Mesenchymal stem cell (in vitro differentiated cells and primary cell): ENCODE results near the gene PHIP.
A peak's percentile ranks its signal among the peaks of the same experiment; 100 is the strongest.

Experiments used
- DNase-seq: peaks from one replicate; pipeline ENCODE4 v3.0.0-alpha.2; 2013
- H2AFZ ChIP-seq: one replicate; pipeline ENCODE4 v1.6.1; 2013; ENCODE audit warnings: low read depth, mild to moderate bottlenecking, control low read depth, inconsistent platforms, low read length, moderate library complexity
- H2AK5ac ChIP-seq: 2 replicates; pipeline ENCODE4 v1.6.1; 2013; ENCODE audit warnings: low read length, moderate library complexity, mild to moderate bottlenecking, inconsistent platforms; ENCODE audit not compliant: severe bottlenecking
- H2BK120ac ChIP-seq: one replicate; pipeline ENCODE4 v1.6.1; 2013; ENCODE audit warnings: low read depth, mild to moderate bottlenecking, inconsistent platforms, low read length, moderate library complexity
- H2BK12ac ChIP-seq, 2 experiments: one replicate each; pipeline ENCODE4 v1.6.1; 2013; ENCODE audit warnings: inconsistent platforms in 2 of 2, low read length in 2 of 2, mild to moderate bottlenecking in 2 of 2, moderate library complexity in 2 of 2, control low read depth in 1 of 2
- H2BK15ac ChIP-seq: one replicate; pipeline ENCODE4 v1.6.1; 2013; ENCODE audit warnings: mild to moderate bottlenecking, low read depth, inconsistent platforms; ENCODE audit not compliant: poor library complexity, severe bottlenecking
- H2BK5ac ChIP-seq: 2 replicates; pipeline ENCODE4 v1.6.1; 2013; ENCODE audit warnings: low read depth, mild to moderate bottlenecking, low read length, control low read depth, inconsistent platforms; ENCODE audit not compliant: poor library complexity, severe bottlenecking
- H3K14ac ChIP-seq, 2 experiments: one replicate each; pipeline ENCODE4 v1.6.1; 2013; ENCODE audit warnings: inconsistent platforms in 2 of 2, low read length in 2 of 2, control low read depth in 1 of 2, mild to moderate bottlenecking in 1 of 2, moderate library complexity in 1 of 2
- H3K18ac ChIP-seq, 2 experiments: one replicate each; pipeline ENCODE4 v1.6.1; 2013; ENCODE audit warnings: inconsistent platforms in 2 of 2, low read length in 2 of 2, control low read depth in 1 of 2, low read depth in 1 of 2, mild to moderate bottlenecking in 1 of 2
- H3K23ac ChIP-seq, 2 experiments: one replicate each; pipeline ENCODE4 v1.6.1; 2013; ENCODE audit warnings: inconsistent platforms in 2 of 2, low read length in 2 of 2, mild to moderate bottlenecking in 2 of 2, moderate library complexity in 2 of 2, control low read depth in 1 of 2
- H3K27ac ChIP-seq: 2 replicates; pipeline ENCODE4 v1.5.1; 2013; ENCODE audit warnings: mild to moderate bottlenecking, moderate library complexity, low read length, control low read depth, inconsistent platforms; ENCODE audit not compliant: poor library complexity, severe bottlenecking
- H3K27me3 ChIP-seq, 2 experiments: 2 replicates each; pipeline versions ENCODE4 v1.6.1 to v1.7.0; 2013; ENCODE audit warnings: low read length in 2 of 2, mild to moderate bottlenecking in 2 of 2, moderate library complexity in 2 of 2, control low read depth in 1 of 2, inconsistent platforms in 1 of 2; ENCODE audit not compliant: control insufficient read depth in 1 of 2, insufficient read depth in 1 of 2
- H3K36me3 ChIP-seq, 2 experiments: 2 replicates each; pipeline versions ENCODE4 v1.6.1 to v1.7.0; 2013; ENCODE audit warnings: low read length in 2 of 2, control low read depth in 1 of 2, inconsistent platforms in 1 of 2, low read depth in 1 of 2, mild to moderate bottlenecking in 1 of 2; ENCODE audit not compliant: insufficient read depth in 2 of 2, control insufficient read depth in 1 of 2
- H3K4ac ChIP-seq, 2 experiments: one replicate each; pipeline ENCODE4 v1.6.1; 2013; ENCODE audit warnings: inconsistent platforms in 2 of 2, low read length in 2 of 2, mild to moderate bottlenecking in 2 of 2, moderate library complexity in 2 of 2, control low read depth in 1 of 2, low read depth in 1 of 2
- H3K4me1 ChIP-seq: 2 replicates; pipeline ENCODE4 v1.6.1; 2013; ENCODE audit warnings: low read depth, low read length, control low read depth; ENCODE audit not compliant: control insufficient read depth, insufficient read depth
- H3K4me2 ChIP-seq: 2 replicates; pipeline ENCODE4 v1.6.1; 2013; ENCODE audit warnings: low read length, mild to moderate bottlenecking, inconsistent platforms; ENCODE audit not compliant: poor library complexity, severe bottlenecking
- H3K4me3 ChIP-seq, 2 experiments: 2 replicates each; pipeline versions ENCODE4 v1.5.1 to v1.7.0; 2013; ENCODE audit warnings: low read length in 2 of 2, mild to moderate bottlenecking in 2 of 2, control low read depth in 1 of 2, low read depth in 1 of 2; ENCODE audit not compliant: insufficient read depth in 1 of 2
- H3K79me1 ChIP-seq: replicated peaks from 2 replicates; pipeline ENCODE4 v1.6.1; 2013; ENCODE audit warnings: mild to moderate bottlenecking, control low read depth, low read length, inconsistent platforms; ENCODE audit not compliant: poor library complexity, severe bottlenecking
- H3K9ac ChIP-seq: 2 replicates; pipeline ENCODE4 v1.7.0; 2013; ENCODE audit warnings: mild to moderate bottlenecking, low read length, moderate library complexity
- H3K9me3 ChIP-seq: 2 replicates; pipeline ENCODE4 v1.7.0; 2013; ENCODE audit warnings: mild to moderate bottlenecking, low read length; ENCODE audit not compliant: control insufficient read depth
- H4K8ac ChIP-seq: one replicate; pipeline ENCODE4 v1.6.1; 2013; ENCODE audit warnings: inconsistent platforms, mild to moderate bottlenecking, low read length, moderate library complexity
- H4K91ac ChIP-seq: one replicate; pipeline ENCODE4 v1.6.1; 2013; ENCODE audit warnings: mild to moderate bottlenecking, low read length, inconsistent platforms
- WGBS: methylation state at CpG from one replicate; pipeline ENCODE4 v1.1.7; 2013; ENCODE audit warnings: mixed read lengths; 5-methylcytosine and 5-hydroxymethylcytosine counted together

PHIP gene

DNA sequence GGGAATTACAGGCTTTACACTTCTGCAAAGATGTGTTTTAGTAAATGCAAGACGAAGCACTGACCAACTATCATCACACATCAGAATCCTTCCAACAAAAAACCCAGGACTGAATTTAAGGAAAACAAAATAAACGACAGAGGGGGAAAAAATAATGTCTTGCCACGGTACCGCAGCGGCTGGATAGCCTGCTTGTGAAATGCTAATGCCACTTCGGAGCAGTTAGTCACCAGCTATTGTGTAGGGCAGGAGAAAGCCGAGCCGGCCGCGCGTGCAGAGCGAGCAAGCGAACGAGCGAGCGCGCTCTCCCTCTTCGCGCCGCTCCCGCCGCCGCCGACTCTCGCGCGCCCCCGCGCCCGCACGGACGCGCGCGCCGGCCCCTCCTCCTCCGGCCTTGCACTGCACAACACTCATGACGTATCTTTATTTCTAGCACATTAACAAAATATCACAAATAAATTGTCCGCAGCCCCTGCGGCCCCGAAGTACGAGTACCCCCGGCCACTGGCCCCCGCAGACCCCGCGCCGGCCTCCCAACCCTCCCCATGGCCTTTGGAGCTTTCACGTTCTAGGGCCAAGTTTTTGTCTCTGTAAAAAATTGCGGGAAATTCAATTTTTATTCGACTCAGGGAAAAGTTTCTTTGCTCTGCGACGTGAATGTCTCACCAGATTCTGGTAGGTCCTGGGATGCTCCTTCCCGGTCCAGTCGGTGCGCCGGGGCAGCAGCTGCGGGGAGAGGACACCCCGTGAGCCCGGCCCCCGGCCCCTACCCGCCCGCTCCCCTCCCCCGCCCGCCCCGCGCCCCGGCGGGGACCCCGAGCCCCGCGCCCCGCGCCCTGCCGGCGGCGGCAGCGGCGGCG is 1.0 kb downstream of the PHIP start:
- H3K27ac ChIP-seq = peak overlapping the region; percentile 75

DNA sequence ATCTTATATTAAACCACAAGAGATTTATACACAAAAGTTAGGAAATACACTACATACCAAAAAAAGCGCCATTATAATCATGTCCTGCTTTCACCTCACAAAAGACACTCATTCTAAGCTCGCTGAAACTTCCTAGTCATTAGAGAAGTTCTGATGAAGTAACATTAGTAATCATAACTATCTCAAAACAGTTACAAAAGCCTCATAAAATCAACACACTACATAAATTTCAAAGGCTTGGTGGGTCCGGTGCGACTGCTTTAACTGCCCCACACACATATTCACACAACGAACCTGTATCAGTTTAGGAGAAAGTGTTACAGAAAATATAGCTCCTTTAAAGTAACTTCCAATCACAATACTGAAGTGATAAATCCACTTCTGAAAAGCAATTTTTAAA is 1.9 kb downstream of the PHIP start:
- no peak overlapping the region for H2BK5ac ChIP-seq
- no peak overlapping the region for H2AK5ac ChIP-seq
- DNase-seq = peak; percentile 35
- H3K27ac ChIP-seq = no peak overlapping the region
- peak overlapping the region in 1 of 2 experiments; percentile 80 for H3K4me3 ChIP-seq
- H2BK12ac ChIP-seq = no peak overlapping the region
- peak overlapping the region; percentile 75 for H3K4me2 ChIP-seq
- no peak overlapping the region for H3K23ac ChIP-seq
- no peak overlapping the region for H4K8ac ChIP-seq
- no peak overlapping the region for H3K18ac ChIP-seq
- H2BK120ac ChIP-seq = no peak overlapping the region
- H3K9ac ChIP-seq = peak overlapping the region; percentile 94
- H3K4me1 ChIP-seq = peaks cover 2% of the 10 kb centered on the region
- no peak overlapping the region for H3K4ac ChIP-seq
- H3K36me3 ChIP-seq = peaks cover 0 to 3% of the 10 kb centered on the region in 2 experiments
- no peaks in the 10 kb centered on the region for H3K9me3 ChIP-seq
- H3K27me3 ChIP-seq = no peaks in the 10 kb centered on the region
- no peak overlapping the region for H4K91ac ChIP-seq
- no peak overlapping the region for H2BK15ac ChIP-seq
- H3K79me1 ChIP-seq = no peaks in the 10 kb centered on the region
- 5% methylated on average over 5 of the region's 5 CpGs for WGBS
- H2AFZ ChIP-seq = no peak overlapping the region
- H3K14ac ChIP-seq = no peak overlapping the region

More for the DNA sequence above, 1.0 kb downstream of the PHIP start:
- Histone ChIP-seq H3K4ac (no peak overlapping the region), H3K9ac (peak overlapping the region; percentile 94), H3K27me3 (no peaks in the 10 kb centered on the region), H2AK5ac (no peak overlapping the region), H2BK120ac (peak overlapping the region; percentile 61), H2BK5ac (no peak overlapping the region), H3K4me3 (peak overlapping the region; percentile 80 to 96), H2BK12ac (no peak overlapping the region), H2AFZ (no peak overlapping the region), H2BK15ac (no peak overlapping the region), H3K23ac (no peak overlapping the region), H3K36me3 (peaks cover 0 to 3% of the 10 kb centered on the region in 2 experiments), H3K79me1 (no peaks in the 10 kb centered on the region), H4K91ac (no peak overlapping the region), H3K9me3 (no peaks in the 10 kb centered on the region), H3K18ac (peak overlapping the region in 1 of 2 experiments; percentile 62), H4K8ac (no peak overlapping the region), H3K4me2 (peak overlapping the region; percentile 84), H3K4me1 (peaks cover 2% of the 10 kb centered on the region), H3K14ac (peak overlapping the region in 1 of 2 experiments; percentile 36)
- under 1% methylated on average over 46 of the region's 79 CpGs for WGBS
- DNase-seq = peak; percentile 95

DNA sequence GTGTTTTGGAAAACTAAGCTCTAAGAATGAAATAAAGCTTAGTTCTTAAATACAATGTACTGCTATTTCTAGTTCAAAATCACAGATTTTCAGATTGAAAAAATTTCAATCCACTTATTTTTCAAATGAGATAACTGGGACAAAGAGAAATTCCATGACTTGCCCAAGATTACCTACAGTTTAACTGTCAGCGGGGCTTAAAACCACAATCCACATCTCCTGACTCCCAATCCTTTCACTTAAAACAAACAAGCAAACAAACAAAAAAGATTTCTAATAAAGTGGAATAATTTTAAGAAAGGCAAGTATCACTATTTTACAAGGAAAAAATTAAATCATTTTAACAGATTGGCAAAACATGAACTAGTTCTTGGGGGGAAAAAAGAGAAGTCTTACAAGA is 4.2 kb downstream of the PHIP start:
- H2AK5ac ChIP-seq = no peak overlapping the region

DNA sequence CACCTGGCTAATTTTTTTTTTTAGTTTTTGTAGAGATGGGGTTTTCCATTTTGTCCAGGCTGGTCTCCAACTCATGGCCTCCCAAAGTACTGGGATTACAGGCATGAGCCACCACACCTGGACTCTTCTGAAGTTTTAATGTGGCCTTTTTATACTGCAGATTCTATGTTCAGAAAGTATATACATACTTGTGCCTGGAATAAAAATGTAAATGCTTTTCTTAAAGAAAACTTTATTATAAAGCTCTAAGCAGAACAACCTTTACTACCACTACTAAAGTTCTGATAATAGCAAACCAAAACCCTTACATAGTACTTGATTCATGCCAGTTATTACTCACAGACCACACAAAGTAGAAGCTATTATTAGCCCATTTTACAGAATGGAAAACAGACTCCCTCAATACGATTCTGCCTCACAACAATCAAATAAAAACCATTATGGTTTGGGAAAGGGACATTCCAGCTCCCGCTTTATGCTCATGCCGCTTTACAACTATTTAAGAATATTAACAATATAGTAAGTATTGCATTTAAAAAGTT is 5.3 kb downstream of the PHIP start:
- no peak overlapping the region for H2BK12ac ChIP-seq
- H4K8ac ChIP-seq = no peak overlapping the region
- H2AK5ac ChIP-seq = no peak overlapping the region
- H3K4me3 ChIP-seq = no peak overlapping the region
- no peak overlapping the region for H3K9ac ChIP-seq
- no peak overlapping the region for H3K4me2 ChIP-seq
- no peak overlapping the region for H3K4ac ChIP-seq
- no peaks in the 10 kb centered on the region for H3K27me3 ChIP-seq
- H3K14ac ChIP-seq = no peak overlapping the region
- peaks cover 3 to 10% of the 10 kb centered on the region in 2 experiments for H3K36me3 ChIP-seq
- no peak overlapping the region for H3K18ac ChIP-seq
- WGBS = 100% methylated on average over 1 of the region's 3 CpGs
- H3K23ac ChIP-seq = no peak overlapping the region
- H3K4me1 ChIP-seq = peaks cover 2% of the 10 kb centered on the region
- H4K91ac ChIP-seq = no peak overlapping the region
- peaks cover 4% of the 10 kb centered on the region for H3K79me1 ChIP-seq
- no peak overlapping the region for H2AFZ ChIP-seq
- no peak for DNase-seq
- H3K27ac ChIP-seq = no peak overlapping the region
- no peak overlapping the region for H2BK120ac ChIP-seq
- H3K9me3 ChIP-seq = no peaks in the 10 kb centered on the region
- H2BK5ac ChIP-seq = no peak overlapping the region
- no peak overlapping the region for H2BK15ac ChIP-seq

More for the DNA sequence above, 4.2 kb downstream of the PHIP start:
- Histone ChIP-seq H3K9ac (peak overlapping the region; percentile 94), H2BK12ac (no peak overlapping the region), H3K27me3 (no peaks in the 10 kb centered on the region), H3K4ac (no peak overlapping the region), H3K9me3 (no peaks in the 10 kb centered on the region), H3K14ac (no peak overlapping the region), H3K23ac (no peak overlapping the region), H2BK120ac (no peak overlapping the region), H3K79me1 (peaks cover 2% of the 10 kb centered on the region), H3K4me2 (no peak overlapping the region), H3K36me3 (peaks cover 0 to 3% of the 10 kb centered on the region in 2 experiments), H3K4me3 (no peak overlapping the region), H4K91ac (no peak overlapping the region), H4K8ac (no peak overlapping the region), H2AFZ (no peak overlapping the region), H3K27ac (no peak overlapping the region), H3K18ac (no peak overlapping the region), H3K4me1 (peaks cover 2% of the 10 kb centered on the region), H2BK15ac (no peak overlapping the region), H2BK5ac (no peak overlapping the region)
- 71% methylated on average over 1 of the region's 1 CpG for WGBS
- DNase-seq = no peak
